Stimulated activated CD8-positive, alpha-beta memory T cell treated with anti-CD3 and anti-CD28 coated beads, Interleukin-4, amount 100 ng/mL, for 24 hours (primary cell): ENCODE results near the gene SLC39A11.

ENCODE experiments used
- DNase-seq: peaks from one replicate; pipeline ENCODE4 v3.0.0-alpha.2; 2020; ENCODE audit warnings: low read depth

Gene SLC39A11

DNA sequence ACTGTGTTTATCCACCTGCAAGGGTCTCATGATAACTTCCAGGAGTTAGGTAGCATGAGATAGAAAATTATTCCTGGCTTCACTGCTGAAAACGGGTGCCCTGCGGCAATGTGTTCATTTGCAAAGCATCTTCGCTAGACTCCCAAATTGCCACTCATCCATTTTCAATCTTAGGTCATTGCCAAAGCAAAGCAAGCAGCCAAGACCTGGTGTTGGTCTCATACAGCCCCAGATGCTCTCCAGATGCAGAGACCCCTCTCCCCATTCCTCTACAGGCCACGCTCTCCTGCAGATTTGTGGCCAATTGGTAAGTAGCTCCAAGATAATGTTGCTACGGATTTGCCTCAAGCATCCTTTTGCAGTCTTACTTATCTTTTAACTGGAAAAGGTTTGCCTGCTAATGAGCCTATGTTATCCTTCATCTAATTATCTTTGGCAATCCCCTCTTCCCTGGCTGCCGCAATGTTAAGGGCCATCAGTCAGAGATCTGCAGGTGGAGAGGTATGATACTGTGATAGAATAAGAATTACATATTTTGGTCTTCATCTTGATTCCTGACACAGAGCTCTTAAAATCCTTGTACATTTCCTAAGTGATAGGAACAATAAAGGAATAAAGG, 222.0 kb downstream of the SLC39A11 start:
- no peak for DNase-seq

GRCh38 chr17:72869630-72870029, 222.9 kb downstream of the SLC39A11 start:
- no peak for DNase-seq

DNA sequence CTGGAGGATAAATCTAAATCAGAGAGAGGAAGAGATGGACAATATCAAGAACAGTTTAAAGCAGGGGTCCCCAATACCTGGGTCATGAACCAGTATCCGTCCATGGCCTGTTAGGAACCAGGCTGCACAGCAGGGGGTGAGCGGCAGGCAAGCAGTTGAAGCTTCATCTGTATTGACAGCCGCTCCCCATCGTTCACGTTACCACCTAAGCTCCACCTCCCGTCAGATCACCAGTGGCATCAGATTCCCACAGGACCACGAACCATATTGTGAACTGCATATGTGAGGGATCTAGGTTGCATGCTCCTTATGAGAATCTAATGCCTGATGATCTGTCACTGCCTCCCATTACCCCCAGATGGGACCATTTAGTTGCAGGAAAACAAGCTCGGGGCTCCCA, 226.5 kb downstream of the SLC39A11 start:
- no peak for DNase-seq

- DNase-seq = no peak
Observed at GRCh38 chr17:72863526-72864211, 228.8 kb downstream of the SLC39A11 start.

DNA sequence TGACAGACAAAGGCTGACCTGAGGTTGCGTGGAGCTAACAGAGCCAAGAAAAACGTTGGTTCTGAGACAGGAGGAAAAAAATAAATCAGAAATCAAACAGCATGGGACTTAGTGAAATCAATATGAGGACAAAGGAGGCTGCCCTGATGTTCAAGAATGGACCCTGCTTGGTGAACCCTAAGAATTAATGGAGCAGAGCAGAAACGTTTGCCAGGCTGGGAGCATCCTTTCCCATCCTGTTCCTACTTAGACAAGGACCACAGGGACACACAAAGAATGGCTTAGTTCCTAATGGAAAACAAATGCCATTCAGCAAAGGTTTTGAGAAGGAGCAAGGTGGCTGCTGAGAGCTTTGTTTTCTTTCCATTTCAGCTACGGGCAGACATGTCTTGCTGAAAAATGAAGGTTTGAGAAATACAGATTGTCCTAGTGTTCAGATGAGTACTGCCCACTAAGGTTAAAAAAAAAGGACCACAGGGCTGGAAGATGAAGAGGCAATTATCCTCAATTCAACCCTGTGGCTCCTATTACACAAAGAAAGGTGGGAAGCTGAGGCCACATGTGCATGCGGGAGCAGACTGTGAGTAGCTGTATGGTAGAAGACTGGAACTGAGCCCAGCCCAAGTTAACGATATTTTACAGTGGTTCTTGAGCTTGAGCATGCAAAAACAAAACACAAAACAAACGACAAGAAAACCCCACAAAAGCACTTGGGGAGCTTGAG, 230.1 kb downstream of the SLC39A11 start:
- DNase-seq = no peak

GRCh38 chr17:72861811-72862210, 230.7 kb downstream of the SLC39A11 start:
- DNase-seq = no peak

- no peak for DNase-seq
Observed at GRCh38 chr17:72860778-72861177, 231.7 kb downstream of the SLC39A11 start.

GRCh38 chr17:72858826-72859495, 233.5 kb downstream of the SLC39A11 start:
- no peak for DNase-seq

- no peak for DNase-seq
Observed at GRCh38 chr17:72853440-72854415, 238.8 kb downstream of the SLC39A11 start.

DNA sequence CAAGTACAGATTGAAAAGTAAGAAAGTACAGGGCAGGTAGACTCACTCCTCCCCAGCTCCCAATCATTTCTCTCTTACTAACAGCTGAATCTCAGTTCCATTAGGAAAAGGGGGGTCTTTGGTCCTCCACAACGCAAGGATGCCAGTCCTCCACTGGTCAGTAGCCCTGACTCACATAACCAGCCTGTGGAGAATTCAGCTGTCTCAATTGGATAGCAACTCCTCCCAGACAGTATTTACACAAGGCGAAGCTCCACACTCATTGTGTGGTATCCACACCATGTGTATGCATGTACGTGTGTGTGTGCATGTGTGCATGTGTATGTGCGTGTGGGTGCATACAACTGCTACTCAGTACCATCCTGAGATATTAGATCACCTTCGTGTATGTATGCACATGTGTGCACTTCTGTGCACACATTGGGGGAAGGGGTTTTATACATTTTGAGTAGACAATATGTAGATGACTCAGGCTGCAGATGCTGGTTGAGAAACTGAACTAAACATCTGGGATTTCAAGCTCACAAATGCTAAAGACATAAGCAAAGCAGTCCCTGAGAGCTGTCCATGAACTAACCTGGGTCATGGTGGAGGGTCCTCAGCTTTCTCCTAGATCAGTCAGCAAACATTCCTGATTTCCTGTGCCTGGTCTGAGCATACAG, 240.1 kb downstream of the SLC39A11 start:
- no peak for DNase-seq

- DNase-seq = no peak
Observed at GRCh38 chr17:72850410-72851118, 241.9 kb downstream of the SLC39A11 start.

DNA sequence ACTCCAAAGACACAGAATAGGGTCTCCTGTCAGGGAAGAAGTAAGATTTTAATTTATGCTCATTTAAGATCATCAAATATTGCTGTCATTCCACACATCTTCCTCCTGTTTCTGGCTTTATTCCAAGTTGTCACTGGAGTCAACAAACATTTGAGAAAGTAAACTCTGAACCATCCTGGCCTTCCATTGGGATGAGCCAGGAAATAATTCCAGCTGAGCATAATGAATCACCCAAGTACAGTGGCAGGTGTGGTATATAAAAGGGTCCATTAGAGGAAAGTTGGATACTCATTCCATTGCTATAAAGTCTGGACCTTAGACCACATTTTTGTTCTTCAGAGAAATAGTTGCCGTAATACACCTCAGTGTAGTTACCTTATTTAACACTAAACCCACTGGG, 246.1 kb downstream of the SLC39A11 start:
- no peak for DNase-seq

DNA sequence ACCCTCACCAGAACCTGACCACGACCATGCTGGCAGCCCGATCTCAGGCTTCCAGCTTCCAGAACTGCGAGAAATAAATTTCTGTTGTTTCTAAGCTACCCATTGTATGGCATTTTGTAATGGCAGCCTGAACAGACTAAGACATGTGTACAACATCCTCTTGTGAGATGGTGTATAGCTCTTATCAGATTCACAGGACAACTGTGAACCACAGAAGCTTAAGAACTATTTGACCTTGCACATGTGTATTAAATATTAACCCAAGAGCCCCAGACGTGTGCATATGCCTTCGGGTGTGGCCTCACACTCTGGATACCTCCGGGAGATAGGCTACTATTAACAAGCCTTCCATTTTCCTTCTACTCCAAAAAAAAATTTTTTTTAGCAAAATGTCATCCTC, 248.9 kb downstream of the SLC39A11 start:
- no peak for DNase-seq

DNA sequence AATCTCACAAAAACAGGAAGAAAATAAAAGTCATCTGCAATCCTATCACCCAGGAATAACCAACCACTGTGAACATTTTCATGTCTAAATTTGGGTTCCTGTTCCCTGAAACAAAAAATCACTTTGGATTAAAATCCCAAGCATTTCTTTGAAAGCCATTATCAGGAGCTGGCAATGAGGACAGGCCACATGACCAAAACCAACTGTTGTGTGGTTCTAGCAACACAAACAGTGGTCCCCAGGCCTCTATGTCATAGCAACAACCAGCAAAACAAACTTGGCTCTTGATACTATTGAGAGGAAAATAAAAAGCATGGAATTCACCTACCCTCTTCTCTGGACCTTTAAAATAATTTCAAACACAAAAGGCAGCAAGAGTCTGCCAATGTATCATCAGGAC, 252.5 kb downstream of the SLC39A11 start:
- no peak for DNase-seq

DNA sequence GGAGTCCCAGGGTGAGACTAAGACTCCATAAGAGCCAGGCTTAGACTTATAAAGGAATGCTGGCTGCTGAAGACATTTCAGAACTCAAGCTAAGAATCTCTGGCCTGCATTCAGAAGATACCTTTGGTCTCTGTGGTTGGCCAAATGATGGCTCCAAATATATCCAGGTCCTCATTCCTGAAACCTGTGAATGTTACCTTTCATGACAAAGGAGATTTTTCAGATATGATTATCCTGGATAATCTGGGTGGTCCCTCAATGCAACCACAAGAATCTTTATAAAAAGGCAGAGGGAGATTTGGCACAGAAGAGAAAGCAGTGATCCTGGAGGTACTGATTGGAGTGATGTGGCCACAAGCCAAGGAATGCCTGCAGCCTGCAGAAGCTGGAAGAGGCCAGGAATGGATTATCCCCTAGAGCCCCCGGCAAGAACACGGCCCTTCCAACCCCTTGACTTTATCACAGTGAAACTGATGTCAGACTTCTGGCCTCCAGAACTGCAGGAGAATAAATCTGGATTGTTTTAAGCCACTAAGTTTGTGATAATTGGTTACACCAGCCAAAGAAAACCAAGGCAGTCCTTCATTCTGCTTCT, 253.3 kb downstream of the SLC39A11 start:
- no peak for DNase-seq

DNA sequence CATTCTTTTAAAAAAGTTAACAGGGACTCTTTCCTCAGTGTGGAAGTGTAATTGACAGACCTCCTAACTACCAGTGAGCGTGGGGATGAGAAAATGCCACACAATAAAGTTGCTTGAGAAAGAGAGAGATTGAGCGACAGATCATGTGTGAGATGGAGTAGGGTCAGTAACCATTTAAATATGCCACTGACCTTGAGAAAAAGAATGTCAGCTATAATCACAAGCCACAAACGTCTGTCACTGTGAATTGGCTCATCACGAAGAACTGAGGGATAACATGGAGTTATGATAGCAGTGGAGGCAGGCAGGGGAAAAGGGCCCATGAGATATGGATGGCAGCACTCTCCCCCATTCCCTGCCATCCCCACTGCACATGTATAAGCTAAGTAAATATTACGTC, 253.9 kb downstream of the SLC39A11 start:
- no peak for DNase-seq

DNA sequence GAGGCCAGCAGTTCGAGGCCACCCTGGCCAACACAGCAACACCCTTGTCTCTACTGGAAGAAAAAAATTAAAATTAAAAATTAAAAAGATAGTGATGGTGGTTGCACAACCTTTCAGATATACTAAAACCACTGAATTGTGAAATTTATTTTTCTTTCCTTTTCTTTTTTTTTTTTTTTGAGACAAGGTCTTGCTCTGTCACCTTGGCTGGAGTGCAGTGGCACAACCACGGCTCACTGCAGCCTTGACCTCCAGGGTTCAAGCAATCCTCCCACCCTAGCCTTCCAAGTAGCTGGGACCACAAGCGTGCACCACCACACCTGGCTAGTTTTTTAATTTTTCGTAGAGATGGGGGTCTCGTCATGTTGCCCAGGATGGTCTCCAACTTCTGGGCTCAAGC, 254.4 kb downstream of the SLC39A11 start:
- no peak for DNase-seq

GRCh38 chr17:72837335-72837734, 255.2 kb downstream of the SLC39A11 start:
- no peak for DNase-seq

DNA sequence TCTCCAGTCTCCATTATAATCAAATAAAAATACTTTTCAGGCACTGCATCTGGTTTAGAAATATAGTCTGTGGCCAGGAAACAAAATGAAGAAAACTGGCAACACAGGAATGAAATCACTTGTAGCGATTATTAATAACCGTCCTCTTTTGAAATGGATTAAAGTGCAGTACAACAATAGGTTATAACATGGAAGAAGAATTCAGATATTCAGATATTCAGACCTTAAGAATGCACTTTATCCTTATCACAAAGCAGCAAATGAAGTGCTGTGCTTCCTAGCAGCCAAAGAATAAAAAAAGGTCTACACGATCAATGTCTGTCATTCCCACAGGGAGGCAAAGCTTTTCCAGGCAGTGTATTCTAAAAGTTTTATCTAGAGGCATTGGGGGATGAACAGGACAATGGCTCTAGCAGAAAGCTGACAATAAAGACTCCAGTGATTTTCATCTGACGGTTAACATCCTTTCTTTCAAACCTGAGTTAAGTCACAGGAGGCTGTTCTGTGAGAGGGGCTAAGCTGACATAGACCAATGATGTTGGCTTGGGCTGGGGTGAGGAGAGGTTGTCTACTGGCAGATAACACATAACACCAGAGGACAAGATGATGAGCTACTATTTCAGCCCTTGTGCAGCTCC, 259.2 kb downstream of the SLC39A11 start:
- DNase-seq = no peak

GRCh38 chr17:72832306-72832705, 260.2 kb downstream of the SLC39A11 start:
- DNase-seq = no peak
